Neural progenitor cell (in vitro differentiated cells): ENCODE data around the gene ZMYND8. TPM values are rescaled to one million over a fixed set of nuclear protein-coding genes. Genes with fewer than 3 reads are reported as not detected.

ENCODE experiments used
- DNase-seq: peaks from one replicate; pipeline ENCODE4 v3.0.0-alpha.2; 2016; ENCODE audit warnings: low spot score
- H2AFZ ChIP-seq: fragments of 200-600 bp; sonication (generic); replicated peaks from 2 replicates; pipeline ENCODE4 v1.6.1; 2016; ENCODE audit warnings: antibody characterized with exemption
- H3F3A ChIP-seq: fragments of 200-600 bp; sonication (generic); 2 replicates; pipeline ENCODE4 v1.6.1; 2016; ENCODE audit warnings: antibody characterized with exemption, low read depth
- H3K27ac ChIP-seq: fragments of 200-600 bp; sonication (generic); 2 replicates; pipeline ENCODE4 v1.5.1; 2016; ENCODE audit warnings: mild to moderate bottlenecking
- H3K27me3 ChIP-seq: fragments of 200-600 bp; sonication (generic); 2 replicates; pipeline ENCODE4 v1.6.1; 2016; ENCODE audit warnings: mild to moderate bottlenecking, moderate library complexity
- H3K36me3 ChIP-seq: fragments of 200-600 bp; sonication (generic); 2 replicates; pipeline ENCODE4 v1.5.1; 2016
- H3K4me1 ChIP-seq: fragments of 200-600 bp; sonication (generic); 2 replicates; pipeline ENCODE4 v1.6.1; 2016; ENCODE audit warnings: mixed run types
- H3K4me2 ChIP-seq: fragments of 200-600 bp; sonication (generic); 2 replicates; pipeline ENCODE4 v1.6.1; 2016
- H3K4me3 ChIP-seq: fragments of 200-600 bp; sonication (generic); 2 replicates; pipeline ENCODE4 v1.5.1; 2016
- H3K79me2 ChIP-seq: fragments of 200-600 bp; sonication (generic); 2 replicates; pipeline ENCODE4 v1.6.1; 2016; ENCODE audit warnings: low read depth
- H3K9ac ChIP-seq: fragments of 200-600 bp; sonication (generic); 2 replicates; pipeline ENCODE4 v1.6.1; 2016
- H3K9me3 ChIP-seq: fragments of 200-600 bp; sonication (generic); 2 replicates; pipeline ENCODE4 v1.5.1; 2016; ENCODE audit warnings: low read depth
- H4K20me1 ChIP-seq: fragments of 200-600 bp; sonication (generic); 2 replicates; pipeline ENCODE4 v1.6.1; 2016; ENCODE audit warnings: low read depth
- H3K27ac Mint-ChIP-seq: 3 replicates; pipeline ENCODE4 v1.8.0; 2021; ENCODE audit warnings: mixed read lengths
- H3K27me3 Mint-ChIP-seq: 2 replicates; pipeline ENCODE4 v1.8.0; 2022; ENCODE audit warnings: low read depth, mild to moderate bottlenecking, inconsistent platforms, moderate library complexity, mixed read lengths; ENCODE audit not compliant: insufficient read depth
- H3K36me3 Mint-ChIP-seq: 3 replicates; pipeline ENCODE4 v1.8.0; 2021; ENCODE audit warnings: mixed read lengths
- H3K4me1 Mint-ChIP-seq: 3 replicates; pipeline ENCODE4 v1.8.0; 2021; ENCODE audit warnings: mixed read lengths
- H3K4me3 Mint-ChIP-seq: 3 replicates; pipeline ENCODE4 v1.8.0; 2021; ENCODE audit warnings: mild to moderate bottlenecking, moderate library complexity, mixed read lengths
- H3K9me3 Mint-ChIP-seq: 3 replicates; pipeline ENCODE4 v1.8.0; 2020; ENCODE audit warnings: mixed read lengths
- CTCF ChIP-seq: fragments of 200-600 bp; sonication (generic); IDR thresholded peaks from 2 replicates; pipeline ENCODE4 v1.5.1; 2017; ENCODE audit warnings: antibody characterized with exemption, mild to moderate bottlenecking
- EZH2 ChIP-seq: fragments of 200-600 bp; sonication (generic); IDR thresholded peaks from 2 replicates; pipeline ENCODE4 v1.6.1; 2017; ENCODE audit warnings: antibody characterized with exemption, mild to moderate bottlenecking, moderate library complexity
- EZH2phosphoT487 ChIP-seq: fragments of 200-600 bp; sonication (generic); IDR thresholded peaks from 2 replicates; pipeline ENCODE4 v1.6.1; 2017; ENCODE audit warnings: antibody characterized with exemption
- total RNA-seq: library from RNA; depleted of rRNA; stranded (reverse); fragments of >200 nt; gene quantifications from 2 replicates; pipeline ENCODE4 v1.2.3, GENCODE V29; 2015; ENCODE audit warnings: low replicate concordance

Gene ZMYND8
- total RNA-seq, 1 donor from 2014 or later, result 59.4 TPM

- no peak overlapping the region for H3K9ac ChIP-seq
- peaks cover 9% of the 10 kb centered on the region for H3F3A ChIP-seq
- no peaks in the 10 kb centered on the region for H3K9me3 ChIP-seq
- no peak overlapping the region for H3K27ac ChIP-seq
- no peak for TF ChIP-seq EZH2
- no peak for TF ChIP-seq EZH2phosphoT487
- TF ChIP-seq CTCF, result no peak
- Mint-ChIP-seq H3K4me1 (peaks cover 34% of the 10 kb centered on the region), H3K27me3 (peaks cover 3% of the 10 kb centered on the region), H3K4me3 (no peak overlapping the region), H3K9me3 (no peaks in the 10 kb centered on the region), H3K36me3 (peaks cover 30% of the 10 kb centered on the region), H3K27ac (no peak overlapping the region)
- no peaks in the 10 kb centered on the region for H3K27me3 ChIP-seq
- peaks cover 14% of the 10 kb centered on the region for H3K4me1 ChIP-seq
- H4K20me1 ChIP-seq, result peaks cover 71% of the 10 kb centered on the region
- no peaks in the 10 kb centered on the region for H3K36me3 ChIP-seq
- no peak overlapping the region for H2AFZ ChIP-seq
- H3K4me3 ChIP-seq, result no peak overlapping the region
- DNase-seq, result no peak
- no peak overlapping the region for H3K4me2 ChIP-seq
- H3K79me2 ChIP-seq, result peaks cover 100% of the 10 kb centered on the region
Measured at GRCh38 chr20:47337413-47337812, 19.1 kb downstream of the ZMYND8 start.

GRCh38 chr20:47336129-47336754, 20.3 kb downstream of the ZMYND8 start:
- Histone ChIP-seq H3K27ac (peak overlapping the region; percentile 40), H3K4me1 (peaks cover 14% of the 10 kb centered on the region), H3K27me3 (no peaks in the 10 kb centered on the region), H4K20me1 (peaks cover 81% of the 10 kb centered on the region), H3K4me2 (no peak overlapping the region), H3K36me3 (no peaks in the 10 kb centered on the region), H3K9ac (no peak overlapping the region), H2AFZ (no peak overlapping the region), H3K9me3 (no peaks in the 10 kb centered on the region), H3K4me3 (no peak overlapping the region), H3F3A (peaks cover 9% of the 10 kb centered on the region), H3K79me2 (peaks cover 100% of the 10 kb centered on the region)
- H3K4me1 Mint-ChIP-seq, result peaks cover 40% of the 10 kb centered on the region
- no peak for DNase-seq
- peaks cover 37% of the 10 kb centered on the region for H3K36me3 Mint-ChIP-seq
- no peak overlapping the region for H3K4me3 Mint-ChIP-seq
- H3K27me3 Mint-ChIP-seq, result peaks cover 2% of the 10 kb centered on the region
- TF ChIP-seq EZH2phosphoT487, result no peak
- TF ChIP-seq EZH2, result no peak
- TF ChIP-seq CTCF, result no peak
- H3K9me3 Mint-ChIP-seq, result no peaks in the 10 kb centered on the region
- H3K27ac Mint-ChIP-seq, result peak overlapping the region; percentile 72

DNA sequence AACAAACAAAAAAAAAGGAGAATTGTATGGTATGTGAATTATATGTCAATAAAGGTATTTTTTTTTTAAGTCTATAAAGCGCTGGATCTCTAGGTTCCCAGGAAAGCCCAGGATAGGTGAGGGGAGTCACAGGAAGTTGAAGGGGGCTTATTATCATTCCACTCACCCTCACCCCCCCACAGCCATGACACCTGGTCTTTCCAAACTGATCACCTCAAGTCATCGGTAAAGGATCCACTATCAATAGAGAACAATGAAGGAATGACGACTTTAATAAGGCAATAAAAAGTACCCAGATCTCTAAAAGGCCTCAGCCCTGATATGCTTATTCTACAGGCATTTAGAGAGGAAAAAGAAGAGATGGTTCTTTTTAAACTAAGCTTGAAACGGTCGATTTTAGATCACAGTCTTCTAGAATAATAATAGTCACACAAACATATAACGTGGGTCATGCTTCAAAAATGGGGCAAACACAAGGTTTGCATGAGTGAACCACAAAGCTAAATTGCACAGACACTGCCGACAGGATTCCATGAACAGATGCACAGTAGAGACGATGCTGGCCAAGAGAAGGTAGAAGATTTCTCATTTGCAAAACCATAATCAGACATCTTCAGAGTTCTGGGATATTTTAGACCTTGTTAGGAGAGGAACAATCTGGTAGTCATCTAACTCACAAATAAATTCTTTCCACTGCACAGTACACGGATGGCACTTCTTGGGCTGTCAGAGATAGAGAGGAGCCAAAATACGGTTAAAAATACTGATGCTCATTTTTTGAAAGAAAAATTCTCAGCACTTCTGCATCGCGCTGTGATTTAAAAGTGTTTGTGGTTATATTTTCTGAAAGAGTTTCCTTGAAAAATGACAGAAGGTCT, 21.0 kb downstream of the ZMYND8 start:
- peaks cover 35% of the 10 kb centered on the region for H3K36me3 Mint-ChIP-seq
- peak overlapping the region; percentile 26 for H3K27ac Mint-ChIP-seq
- Histone ChIP-seq H3K27me3 (no peaks in the 10 kb centered on the region), H3K9me3 (no peaks in the 10 kb centered on the region), H4K20me1 (peaks cover 82% of the 10 kb centered on the region), H3F3A (peaks cover 3% of the 10 kb centered on the region), H3K4me3 (no peak overlapping the region), H3K4me2 (no peak overlapping the region), H3K4me1 (peaks cover 14% of the 10 kb centered on the region), H3K9ac (no peak overlapping the region), H2AFZ (no peak overlapping the region), H3K79me2 (peaks cover 100% of the 10 kb centered on the region), H3K27ac (peak overlapping the region; percentile 40), H3K36me3 (no peaks in the 10 kb centered on the region)
- H3K4me3 Mint-ChIP-seq, result no peak overlapping the region
- no peaks in the 10 kb centered on the region for H3K9me3 Mint-ChIP-seq
- peaks cover 44% of the 10 kb centered on the region for H3K4me1 Mint-ChIP-seq
- TF ChIP-seq EZH2phosphoT487 (no peak), CTCF (no peak), EZH2 (no peak)
- H3K27me3 Mint-ChIP-seq, result peaks cover 2% of the 10 kb centered on the region
- DNase-seq, result no peak
